Panc1 (cell line): ENCODE measurements around the gene MRPL10. TPM values are rescaled to one million over a fixed set of nuclear protein-coding genes. Genes with fewer than 3 reads are reported as not detected.

Source experiments
- ATAC-seq: fragments of 200-7000 bp; cut with Tn5 transposase; 2 replicates; pipeline ENCODE4 v1.9.1; 2020; ENCODE audit warnings: mild to moderate bottlenecking, moderate library complexity
- BruUV-seq: library from RNA; stranded (reverse); fragments of 400-500 nt; replicated peaks from 2 replicates; lab custom pipeline; 2021; lab: Mats Ljungman, UMichigan
- CTCF ChIA-PET: fragments of 300-600 bp; sonication (Branson Sonifier 250); formaldehyde crosslinking; loops from one replicate; lab custom pipeline; 2022; ENCODE audit warnings: antibody characterized with exemption; lab: Charles Lee
- POLR2A ChIA-PET: fragments of 300-600 bp; sonication (Branson Sonifier 250); formaldehyde crosslinking; loops from one replicate; lab custom pipeline; 2022; ENCODE audit warnings: antibody characterized with exemption; lab: Charles Lee
- DNase-seq: peaks from one replicate; pipeline ENCODE4 v3.0.0-alpha.2; 2010; ENCODE audit warnings: low read depth, low spot score
- H3K27ac ChIP-seq: 2 replicates; pipeline ENCODE4 v1.5.1; 2011; ENCODE audit warnings: mild to moderate bottlenecking, low read length, inconsistent platforms
- H3K27me3 ChIP-seq: fragments of 200-500 bp; sonication (Bioruptor generic); 2 replicates; pipeline ENCODE4 v1.6.0; 2014; ENCODE audit warnings: low read length, inconsistent platforms; ENCODE audit not compliant: control insufficient read depth, insufficient read depth
- H3K36me3 ChIP-seq: fragments of 200-500 bp; sonication (Bioruptor generic); 2 replicates; pipeline ENCODE4 v1.5.1; 2014; ENCODE audit warnings: inconsistent platforms, mild to moderate bottlenecking, low read length, moderate library complexity; ENCODE audit not compliant: control insufficient read depth, insufficient read depth
- H3K4me1 ChIP-seq: 2 replicates; pipeline ENCODE4 v1.5.1; 2011; ENCODE audit warnings: inconsistent platforms, mild to moderate bottlenecking, low read length, moderate library complexity; ENCODE audit not compliant: control insufficient read depth, insufficient read depth
- H3K4me3 ChIP-seq, 2 experiments: 2 replicates each; pipeline ENCODE4 v1.5.1; 2011 to 2012; ENCODE audit warnings: low read depth in 2 of 2, low read length in 2 of 2, mild to moderate bottlenecking in 2 of 2, inconsistent platforms in 1 of 2, moderate library complexity in 1 of 2
- H3K9me3 ChIP-seq: fragments of 200-500 bp; sonication (Bioruptor generic); 2 replicates; pipeline ENCODE4 v1.5.1; 2014; ENCODE audit warnings: low read depth, mild to moderate bottlenecking, inconsistent platforms, low read length, moderate library complexity; ENCODE audit not compliant: control insufficient read depth, insufficient read depth
- POLR2AphosphoS5 ChIP-seq: IDR thresholded peaks from 2 replicates; pipeline ENCODE4 v1.6.1; 2012; ENCODE audit warnings: mild to moderate bottlenecking, low read depth, low read length, moderate library complexity
- REST ChIP-seq, 2 experiments: IDR thresholded peaks; 2 replicates each; pipeline ENCODE4 v1.6.1; 2011 to 2012; ENCODE audit warnings: low read depth in 2 of 2, control low read depth in 1 of 2, low read length in 1 of 2, mild to moderate bottlenecking in 1 of 2, moderate library complexity in 1 of 2; ENCODE audit not compliant: insufficient read depth in 1 of 2
- SIN3A ChIP-seq: IDR thresholded peaks from 2 replicates; pipeline ENCODE4 v1.6.1; 2012; ENCODE audit warnings: low read depth, mild to moderate bottlenecking, low read length, moderate library complexity, borderline replicate concordance; ENCODE audit not compliant: insufficient read depth
- TCF7L2 ChIP-seq: IDR thresholded peaks from 2 replicates; pipeline ENCODE4 v1.6.1; 2011; ENCODE audit warnings: mild to moderate bottlenecking, low read depth, low read length, inconsistent platforms
- in situ Hi-C: cut with HindIII; loops from 2 replicates; pipeline ENCODE4 v1.10.0; 2016; ENCODE audit warnings: low sequenced_read_pairs, low pct_unique_long_range_greater_than_20kb
- intact Hi-C: fragments of 100-400 bp; cut with micrococcal nuclease; formaldehyde crosslinking; loops from one replicate; pipeline ENCODE4 v1.10.0; 2022; ENCODE audit not compliant: unreplicated experiment
- total RNA-seq: library from RNA; stranded (reverse); gene quantifications from one replicate; pipeline ENCODE4 v1.2.1, GENCODE V29; 2021; ENCODE audit not compliant: unreplicated experiment
- TF ChIP-seq, protein P1 (sequence below): fragments of 450-650 bp; IDR thresholded peaks from 2 replicates; pipeline ENCODE4 v1.5.1; 2017; ENCODE audit warnings: mild to moderate bottlenecking

MRPL10 gene
- total RNA-seq, 1 experiment from 2014 or later, result 41.9 TPM

DNA sequence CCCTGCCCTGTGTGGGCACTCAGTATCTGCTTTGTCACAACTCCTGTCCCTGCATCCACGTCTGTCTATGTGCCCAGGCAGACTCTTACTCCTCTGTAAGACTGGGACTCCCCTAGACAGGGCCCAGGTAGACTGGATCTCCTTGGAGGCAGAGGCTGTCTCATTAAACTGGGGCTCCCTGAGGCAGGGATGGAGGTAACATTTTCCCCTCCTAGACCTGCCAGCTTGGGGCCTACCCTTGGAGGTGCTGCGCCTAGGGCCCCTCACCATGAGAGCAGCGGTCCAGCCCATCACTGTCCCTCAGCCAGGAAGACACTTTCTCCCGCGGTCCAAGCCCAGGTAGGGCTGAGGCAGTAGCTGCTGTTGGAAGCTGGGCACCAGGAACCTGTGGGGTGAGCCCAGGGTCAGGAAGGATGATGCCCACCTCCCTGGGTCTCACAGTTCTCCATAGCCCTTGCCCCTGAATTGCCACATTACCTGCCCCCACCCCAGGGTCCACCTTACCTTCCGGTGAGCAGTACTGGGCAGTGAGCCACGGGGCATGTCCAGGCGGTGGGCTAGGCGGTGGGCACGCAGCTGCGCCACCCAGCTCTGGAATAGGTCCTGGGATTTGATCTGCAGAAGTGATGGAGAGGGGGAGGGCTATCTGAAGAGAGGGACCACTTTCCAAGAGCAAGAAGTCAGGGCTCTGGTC lies 13.2 kb downstream of the MRPL10 start:
- Histone ChIP-seq H3K4me3 (no peak overlapping the region), H3K9me3 (no peaks in the 10 kb centered on the region), H3K36me3 (peaks cover 4% of the 10 kb centered on the region; the same call in 1 of the 2 replicates), H3K27ac (no peak overlapping the region), H3K4me1 (peaks cover 17% of the 10 kb centered on the region), H3K27me3 (no peaks in the 10 kb centered on the region)
- intact Hi-C loops (no loop called here), in situ Hi-C loops (no loop called here)
- BruUV-seq, result no TSS peak
- CTCF ChIA-PET, result interaction anchor here (0.7 kb wide), 1 partner anchor 49 kb away, joined by 3 read pairs; no protein-coding TSS in a partner anchor
- POLR2A ChIA-PET, result no interaction called here
- ATAC-seq, result no peak
- TF ChIP-seq TCF7L2, result no peak
- no peak for TF ChIP-seq REST (IDR thresholded peaks at IDR 0.05; ENCODE audit: insufficient read depth in 1 of 2, low read depth in 2 of 2, low read length in 1 of 2)
- TF ChIP-seq SIN3A, result no peak
- no peak for TF ChIP-seq POLR2AphosphoS5
- TF ChIP-seq, protein P1, sequence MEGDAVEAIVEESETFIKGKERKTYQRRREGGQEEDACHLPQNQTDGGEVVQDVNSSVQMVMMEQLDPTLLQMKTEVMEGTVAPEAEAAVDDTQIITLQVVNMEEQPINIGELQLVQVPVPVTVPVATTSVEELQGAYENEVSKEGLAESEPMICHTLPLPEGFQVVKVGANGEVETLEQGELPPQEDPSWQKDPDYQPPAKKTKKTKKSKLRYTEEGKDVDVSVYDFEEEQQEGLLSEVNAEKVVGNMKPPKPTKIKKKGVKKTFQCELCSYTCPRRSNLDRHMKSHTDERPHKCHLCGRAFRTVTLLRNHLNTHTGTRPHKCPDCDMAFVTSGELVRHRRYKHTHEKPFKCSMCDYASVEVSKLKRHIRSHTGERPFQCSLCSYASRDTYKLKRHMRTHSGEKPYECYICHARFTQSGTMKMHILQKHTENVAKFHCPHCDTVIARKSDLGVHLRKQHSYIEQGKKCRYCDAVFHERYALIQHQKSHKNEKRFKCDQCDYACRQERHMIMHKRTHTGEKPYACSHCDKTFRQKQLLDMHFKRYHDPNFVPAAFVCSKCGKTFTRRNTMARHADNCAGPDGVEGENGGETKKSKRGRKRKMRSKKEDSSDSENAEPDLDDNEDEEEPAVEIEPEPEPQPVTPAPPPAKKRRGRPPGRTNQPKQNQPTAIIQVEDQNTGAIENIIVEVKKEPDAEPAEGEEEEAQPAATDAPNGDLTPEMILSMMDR, result no peak
- no peak for DNase-seq

GRCh38 chr17:47816947-47817346 lies 14.4 kb downstream of the MRPL10 start:
- peaks cover 13% of the 10 kb centered on the region for H3K4me1 ChIP-seq
- CTCF ChIA-PET, result no interaction called here
- POLR2A ChIA-PET, result no interaction called here
- ATAC-seq (no peak), DNase-seq (no peak)
- H3K9me3 ChIP-seq, result no peaks in the 10 kb centered on the region
- in situ Hi-C loops (no loop called here), intact Hi-C loops (no loop called here)
- peaks cover 4% of the 10 kb centered on the region; the same call in 1 of the 2 replicates for H3K36me3 ChIP-seq
- H3K4me3 ChIP-seq, result no peak overlapping the region
- no peaks in the 10 kb centered on the region for H3K27me3 ChIP-seq
- no peak overlapping the region for H3K27ac ChIP-seq
- BruUV-seq, result no TSS peak
- TF ChIP-seq SIN3A (no peak), TCF7L2 (no peak), POLR2AphosphoS5 (no peak), REST (IDR thresholded peaks at IDR 0.05; ENCODE audit: insufficient read depth in 1 of 2, low read depth in 2 of 2, low read length in 1 of 2) (no peak)
- TF ChIP-seq, protein P1, result no peak
